Fibroblast of skin of right biceps (primary cell): ENCODE results near the gene INPP4B.
A peak's percentile ranks its signal among the peaks of the same experiment; 100 is the strongest.
"Not testable (repeated sequence)": the region's sequence is repeated elsewhere in the genome, so short reads cannot be mapped to it uniquely, and the experiment has no call there.

ENCODE experiments used
- DNase-seq: peaks from one replicate; pipeline ENCODE4 v3.0.0-alpha.2; 2013

The INPP4B gene

DNA sequence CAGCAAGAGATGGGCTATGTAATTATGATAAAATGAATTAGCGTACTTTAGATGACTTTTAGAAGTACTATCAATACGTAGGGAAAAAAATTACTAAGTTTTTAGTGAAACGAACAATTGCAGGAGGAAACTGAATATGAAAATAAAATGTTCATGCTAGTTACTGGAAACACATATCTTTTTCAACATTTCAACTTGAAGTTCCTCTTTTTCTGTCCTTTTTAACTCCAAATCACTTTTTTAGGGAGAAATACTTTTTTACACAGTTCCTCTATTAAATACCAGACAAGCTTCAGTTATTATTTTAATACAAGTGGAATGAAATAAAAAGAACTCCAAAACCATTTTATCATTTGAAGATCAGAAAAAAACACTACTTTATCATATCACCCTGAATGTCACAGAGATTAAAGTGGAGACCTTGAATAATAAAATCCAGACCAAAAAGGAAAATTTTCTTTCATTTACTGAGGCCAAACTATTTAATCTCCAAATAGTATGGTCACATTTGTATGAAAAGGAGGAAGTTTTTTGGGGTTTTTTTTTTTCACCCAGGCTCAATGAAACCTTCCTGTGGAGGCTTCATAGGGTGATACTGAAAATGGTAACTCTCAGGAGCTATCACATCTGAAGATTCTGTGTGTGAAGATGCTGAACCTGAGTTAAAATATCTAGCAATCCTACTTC, 306.2 kb downstream of the INPP4B start:
- no peak for DNase-seq

DNA sequence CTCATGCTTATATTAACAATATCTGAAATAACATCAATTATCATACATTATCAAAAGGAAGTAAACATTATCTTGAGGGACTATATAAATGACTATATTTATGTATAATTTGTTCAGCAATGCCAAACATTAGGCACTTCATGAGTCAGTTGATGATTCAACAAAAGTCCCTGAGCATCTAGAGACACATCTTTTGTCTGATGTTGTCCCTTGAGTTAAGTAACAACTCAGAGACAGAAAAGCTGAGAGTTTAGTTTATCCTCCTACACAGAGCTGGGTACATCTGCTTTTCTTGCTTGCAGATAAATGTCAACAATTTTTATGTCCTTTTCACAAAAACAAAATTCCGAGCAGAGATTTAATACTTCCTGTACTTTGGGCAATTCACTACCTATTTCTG, 311.1 kb downstream of the INPP4B start:
- peak; percentile 25 for DNase-seq

DNA sequence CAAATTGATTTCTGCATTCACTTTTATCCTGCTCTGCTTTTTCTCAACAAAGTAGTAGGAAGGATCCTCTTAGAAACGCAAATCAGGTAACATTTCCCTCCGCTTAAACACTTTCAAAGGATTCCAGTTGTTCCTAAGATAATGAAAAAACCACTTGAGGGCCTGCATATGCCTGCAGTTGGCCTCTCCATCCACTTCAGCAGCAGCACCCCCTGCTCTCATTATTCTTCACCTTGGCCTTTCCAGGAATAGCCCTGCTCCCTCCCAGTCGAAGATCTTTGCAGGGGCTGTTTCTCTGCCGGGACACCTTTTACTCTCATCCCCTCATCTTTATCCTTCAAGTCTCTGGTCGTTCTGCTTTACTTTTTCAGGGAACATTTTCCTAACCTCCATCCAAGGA, 314.0 kb downstream of the INPP4B start:
- no peak for DNase-seq

DNA sequence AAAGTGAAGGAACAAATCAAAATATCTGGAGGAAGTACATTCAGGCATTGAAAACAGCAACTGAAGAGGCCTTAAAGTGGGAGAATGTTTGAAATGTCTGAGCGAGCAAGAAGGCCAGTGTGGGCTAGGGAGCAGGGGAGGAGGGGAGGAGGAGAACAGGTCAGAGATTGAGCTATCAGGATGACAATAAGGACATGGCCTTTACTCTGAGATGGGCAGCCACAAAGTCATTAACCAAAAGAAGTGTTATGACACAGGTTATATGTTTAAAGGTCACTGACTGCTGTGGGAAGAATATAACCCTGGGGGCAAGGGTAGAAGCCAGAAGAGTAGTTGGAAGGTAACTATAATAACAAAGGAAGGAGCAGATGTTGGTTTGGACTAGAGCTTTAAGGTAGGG, 315.4 kb downstream of the INPP4B start:
- no peak for DNase-seq

DNA sequence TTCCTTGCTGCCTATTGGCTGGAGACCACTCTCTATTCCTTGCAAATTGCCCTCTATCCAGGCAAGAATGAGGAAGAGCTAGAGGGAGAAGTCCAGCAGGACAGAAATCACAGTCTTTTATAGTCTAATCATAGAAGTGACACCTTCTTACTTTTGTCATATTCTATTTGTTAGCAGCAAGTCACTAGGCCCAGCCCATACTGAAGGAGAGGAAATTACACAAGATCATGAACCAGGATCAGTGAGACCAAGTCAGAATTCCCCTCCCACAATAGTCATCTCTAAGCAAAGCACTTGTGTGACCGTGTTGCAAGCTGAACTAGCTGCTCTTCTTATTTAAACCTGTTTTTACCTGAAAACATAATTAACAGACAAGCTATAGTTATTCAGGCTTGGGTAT, 317.7 kb downstream of the INPP4B start:
- DNase-seq, result no peak

DNA sequence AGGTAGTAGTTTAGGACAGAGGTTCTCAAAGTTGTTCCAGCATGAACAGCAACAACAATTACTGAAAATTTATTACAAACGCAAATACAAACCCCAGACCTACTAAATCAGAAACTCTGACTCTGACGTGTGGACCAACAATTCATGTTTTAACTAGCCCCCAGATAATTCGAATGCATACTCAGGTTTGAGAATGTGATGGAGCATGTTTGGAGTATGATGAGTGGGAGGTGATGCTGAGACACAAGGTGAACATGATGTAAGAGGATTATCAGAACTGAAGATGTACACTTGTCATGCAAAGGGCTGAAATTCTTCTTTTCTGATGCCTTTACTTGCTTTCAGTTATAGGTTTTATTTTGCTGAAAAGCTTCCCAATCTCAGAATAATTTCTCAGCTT, 323.0 kb downstream of the INPP4B start:
- DNase-seq, result no peak

DNA sequence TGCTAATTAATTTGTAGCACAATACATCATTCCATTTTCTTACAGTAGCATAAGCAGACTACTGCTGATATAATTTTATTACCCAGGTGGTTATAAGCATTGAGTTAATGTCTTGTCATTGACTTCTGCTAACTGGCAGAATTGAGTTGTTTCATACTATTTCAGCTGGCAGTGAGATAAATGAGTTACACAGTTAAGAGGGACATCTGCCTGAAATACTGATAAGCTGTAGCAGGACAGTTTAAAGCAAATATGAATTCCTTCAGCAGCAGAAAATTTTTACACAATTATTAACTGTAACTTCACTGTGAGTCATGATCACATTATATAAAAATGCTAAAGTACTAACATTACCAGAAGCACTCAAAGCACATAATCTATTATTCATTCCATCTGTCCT, 326.8 kb downstream of the INPP4B start:
- DNase-seq, result peak; percentile 7

DNA sequence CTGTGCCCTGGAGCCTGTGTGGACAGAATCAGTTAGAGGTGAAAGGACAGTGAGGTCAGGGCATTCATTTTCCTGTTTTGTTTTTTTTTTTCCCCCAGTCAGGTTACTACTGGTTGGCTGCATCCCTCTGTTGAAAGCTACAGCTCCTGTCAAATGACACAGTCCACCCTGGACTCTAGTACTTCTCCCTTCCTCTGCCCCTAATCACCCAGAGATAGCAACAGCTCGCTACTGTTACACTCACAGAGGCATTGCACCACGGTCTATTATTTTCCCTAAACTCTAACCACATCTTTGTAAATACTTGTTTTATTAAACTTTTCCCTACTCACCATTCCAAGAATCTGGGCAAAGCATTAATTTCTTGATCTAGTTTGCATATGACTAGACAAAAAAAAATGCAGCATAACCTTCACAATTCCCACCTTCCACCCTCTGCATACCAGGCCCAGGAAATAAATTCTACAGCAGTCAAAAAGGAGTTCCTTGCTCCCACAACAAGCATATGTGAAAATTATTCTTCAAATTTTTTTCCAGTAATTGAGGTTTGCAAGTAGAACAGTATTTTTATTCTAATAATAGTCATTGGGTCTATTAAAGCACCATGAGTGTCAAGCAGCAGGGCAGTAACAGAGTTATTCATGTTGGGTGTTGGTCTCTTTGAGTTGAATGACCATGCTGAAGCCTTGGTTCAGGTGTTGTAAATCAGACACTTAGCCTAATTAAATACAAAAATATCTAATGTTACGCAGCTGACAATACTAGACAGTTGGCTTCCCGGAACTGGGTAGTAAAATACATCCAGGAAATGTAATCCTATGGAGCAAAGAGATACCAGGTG, 329.2 kb downstream of the INPP4B start:
- peak; percentile 78 for DNase-seq

DNA sequence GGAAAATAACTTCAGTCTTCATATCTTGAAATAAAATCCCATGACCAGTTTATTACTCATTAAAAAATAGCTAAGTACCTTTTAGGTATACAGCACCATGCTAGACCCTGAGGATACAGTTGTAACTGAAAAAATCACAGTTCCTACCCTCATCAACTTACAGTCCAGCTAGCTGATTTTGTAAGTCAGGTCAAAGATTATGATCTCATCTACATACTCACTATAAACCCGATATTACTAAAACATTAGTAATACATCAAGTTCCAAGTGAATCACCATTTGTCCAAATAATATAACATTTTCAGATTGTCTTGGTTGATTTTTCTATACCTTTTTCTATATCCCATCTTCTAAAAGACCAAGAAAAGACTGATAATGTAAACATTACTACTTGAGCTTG, 333.9 kb downstream of the INPP4B start:
- peak; percentile 5 for DNase-seq

DNA sequence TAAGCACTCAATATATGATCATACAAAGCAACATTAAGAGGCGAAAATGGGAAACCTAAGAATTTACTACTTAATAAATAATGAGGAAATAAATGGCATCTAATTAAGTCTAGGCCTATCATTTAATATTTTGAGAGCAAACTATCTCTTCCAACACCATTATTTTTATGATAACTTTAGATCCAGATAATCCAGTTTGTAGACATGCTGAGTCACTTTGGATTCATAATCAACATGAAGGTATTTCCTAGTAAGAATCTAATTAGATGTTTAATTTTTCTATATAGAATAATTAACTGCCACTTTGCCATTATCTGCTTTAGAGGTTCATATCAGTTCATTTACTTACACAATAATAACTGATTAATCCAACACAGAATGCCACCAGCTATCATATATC, 336.2 kb downstream of the INPP4B start:
- no peak for DNase-seq

DNA sequence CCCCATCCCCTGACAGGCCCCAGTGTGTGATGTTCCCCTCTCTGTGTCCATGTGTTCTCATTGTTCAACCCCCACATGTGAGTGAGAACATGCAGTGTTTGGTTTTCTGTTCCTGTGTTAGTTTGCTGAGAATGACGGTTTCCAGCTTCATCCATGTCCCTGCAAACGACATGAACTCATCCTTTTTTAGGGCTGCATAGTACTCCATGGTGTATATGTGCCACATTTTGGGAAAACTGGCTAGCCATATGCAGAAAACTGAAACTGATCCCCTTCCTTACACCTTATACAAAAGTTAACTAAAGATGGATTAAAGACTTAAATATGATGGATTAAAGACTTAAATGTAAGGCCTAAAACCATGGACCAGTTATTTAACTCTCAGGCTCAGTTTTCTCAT, 336.7 kb downstream of the INPP4B start:
- not testable (repeated sequence) for DNase-seq

DNA sequence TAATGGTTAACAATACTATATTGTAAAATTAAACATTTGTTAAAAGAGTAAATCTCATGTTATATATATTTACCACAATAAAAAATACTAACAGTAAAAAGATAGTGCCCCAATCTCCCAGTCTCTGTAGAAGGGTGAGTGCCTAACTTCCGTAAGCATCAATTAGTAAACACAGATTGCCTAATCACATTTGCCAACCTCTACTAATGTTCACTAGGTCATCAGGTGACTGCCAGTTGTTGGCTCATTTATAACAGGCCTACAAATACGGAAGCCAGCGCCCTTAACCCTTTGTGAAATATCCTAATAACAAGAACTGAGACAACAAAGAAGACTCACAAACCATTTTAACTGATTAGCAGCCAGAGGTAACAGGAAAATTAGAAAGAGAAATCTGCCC, 345.1 kb downstream of the INPP4B start:
- no peak for DNase-seq

DNA sequence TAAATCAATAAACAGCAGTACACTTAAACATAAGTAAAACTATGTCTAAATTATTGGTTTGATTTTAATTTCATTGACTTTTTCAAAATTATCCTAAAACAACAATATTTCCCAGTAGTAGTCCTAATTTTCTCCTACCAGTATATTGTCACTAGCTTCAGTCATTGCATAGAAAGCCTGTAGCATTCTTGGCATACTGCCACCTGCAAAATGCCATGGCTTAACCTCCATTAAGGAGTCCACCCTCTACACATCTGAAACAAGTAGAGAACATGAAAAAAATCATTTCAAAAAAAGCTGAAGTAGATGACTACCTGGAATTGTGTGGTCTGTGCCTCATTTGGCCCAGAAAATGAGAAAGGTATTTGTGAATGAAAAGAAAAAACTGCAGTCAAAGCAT, 348.5 kb downstream of the INPP4B start:
- DNase-seq, result peak; percentile 24

DNA sequence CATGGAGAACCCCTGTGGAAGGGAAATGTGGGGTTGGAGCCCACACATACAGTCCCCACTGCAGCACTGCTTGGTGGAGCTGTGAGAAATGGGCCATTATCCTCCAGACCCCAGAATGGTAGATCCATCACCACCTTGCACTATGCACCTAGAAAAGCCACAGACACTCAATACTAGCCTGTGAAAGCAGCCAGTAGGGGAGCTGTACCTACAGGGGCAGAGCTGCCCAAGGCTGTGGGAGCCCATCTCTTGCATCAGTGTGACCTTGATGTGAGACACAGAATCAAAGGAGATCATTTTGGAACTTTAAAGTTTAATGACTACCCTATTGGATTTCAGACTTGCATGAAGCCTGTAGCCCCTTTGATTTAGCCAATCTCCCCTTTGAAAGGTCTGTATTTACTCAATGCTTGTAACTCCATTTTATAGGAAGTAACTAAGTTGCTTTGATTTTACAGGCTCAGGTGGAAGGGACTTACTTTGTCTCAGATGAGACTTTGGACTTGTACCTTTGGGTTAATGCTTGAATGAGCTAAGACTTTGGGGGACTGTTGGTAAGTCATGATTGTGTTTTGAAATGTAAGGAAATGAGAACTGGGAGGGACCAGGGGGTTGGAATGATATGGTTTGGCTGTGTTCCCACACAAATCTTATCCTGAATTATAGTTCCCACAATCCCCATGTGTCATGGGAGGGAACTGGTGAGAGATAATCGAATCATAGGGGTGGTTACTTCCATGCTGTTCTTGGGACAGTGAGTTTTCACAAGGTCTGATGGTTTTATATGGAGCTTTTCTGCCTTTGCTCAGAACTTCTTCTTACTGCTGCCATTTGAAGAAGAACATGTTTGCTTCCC, 352.6 kb downstream of the INPP4B start:
- peak; percentile 56 for DNase-seq

DNA sequence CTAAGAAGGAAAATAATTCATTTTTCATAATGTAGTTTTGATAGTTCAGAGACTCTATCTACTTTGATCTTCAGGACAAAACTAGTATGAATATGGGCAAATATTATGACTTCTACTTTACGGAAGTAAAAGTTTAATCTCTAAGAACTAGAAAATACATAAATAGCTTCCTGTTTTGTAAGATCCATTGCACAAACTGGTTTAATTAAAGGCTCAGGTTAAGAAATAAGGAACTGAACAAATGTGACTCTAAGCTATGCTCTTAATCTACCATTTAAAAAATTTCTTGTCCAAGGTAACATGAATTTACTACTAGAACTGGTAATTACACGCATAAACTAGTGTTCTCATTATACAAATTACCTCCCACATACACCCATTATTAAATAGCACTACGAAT, 360.6 kb downstream of the INPP4B start:
- DNase-seq, result no peak

DNA sequence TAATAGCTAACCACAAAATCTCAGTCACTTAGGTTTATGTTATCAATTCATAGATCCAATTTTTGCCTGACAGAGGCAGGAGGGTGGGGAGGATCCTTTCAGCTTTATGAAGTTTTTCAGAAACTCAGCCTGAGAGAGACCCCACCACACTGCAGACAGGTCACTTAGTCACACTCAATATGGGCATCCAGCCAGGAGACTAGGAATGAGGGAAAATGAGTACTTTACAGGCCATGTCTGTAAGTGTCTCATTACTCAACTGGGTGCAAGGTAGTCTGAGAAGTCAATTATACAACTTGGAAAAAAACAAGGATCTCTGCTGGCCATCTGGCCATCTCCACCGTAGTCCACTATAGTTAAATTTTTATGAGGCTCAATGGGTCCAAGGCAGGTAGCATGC, 365.9 kb downstream of the INPP4B start:
- DNase-seq, result peak; percentile 70

DNA sequence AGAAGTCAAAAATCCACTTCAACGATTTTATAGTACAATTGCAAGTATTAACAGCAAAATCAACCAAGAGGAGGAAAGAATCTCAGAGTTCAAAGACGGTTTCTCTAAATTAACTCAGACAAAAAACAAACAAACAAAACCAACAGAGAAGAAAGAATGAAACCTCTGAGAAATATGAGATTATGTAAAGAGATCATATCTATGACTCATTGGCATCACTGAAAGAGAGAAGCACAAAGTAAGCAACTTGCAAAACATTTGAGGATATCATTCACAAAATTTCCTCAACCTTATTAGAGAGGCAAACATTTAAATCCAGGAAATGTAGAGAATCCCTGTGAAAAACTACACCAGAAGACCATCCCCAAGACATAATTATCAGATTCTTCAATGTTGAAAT, 370.4 kb downstream of the INPP4B start:
- DNase-seq, result no peak

DNA sequence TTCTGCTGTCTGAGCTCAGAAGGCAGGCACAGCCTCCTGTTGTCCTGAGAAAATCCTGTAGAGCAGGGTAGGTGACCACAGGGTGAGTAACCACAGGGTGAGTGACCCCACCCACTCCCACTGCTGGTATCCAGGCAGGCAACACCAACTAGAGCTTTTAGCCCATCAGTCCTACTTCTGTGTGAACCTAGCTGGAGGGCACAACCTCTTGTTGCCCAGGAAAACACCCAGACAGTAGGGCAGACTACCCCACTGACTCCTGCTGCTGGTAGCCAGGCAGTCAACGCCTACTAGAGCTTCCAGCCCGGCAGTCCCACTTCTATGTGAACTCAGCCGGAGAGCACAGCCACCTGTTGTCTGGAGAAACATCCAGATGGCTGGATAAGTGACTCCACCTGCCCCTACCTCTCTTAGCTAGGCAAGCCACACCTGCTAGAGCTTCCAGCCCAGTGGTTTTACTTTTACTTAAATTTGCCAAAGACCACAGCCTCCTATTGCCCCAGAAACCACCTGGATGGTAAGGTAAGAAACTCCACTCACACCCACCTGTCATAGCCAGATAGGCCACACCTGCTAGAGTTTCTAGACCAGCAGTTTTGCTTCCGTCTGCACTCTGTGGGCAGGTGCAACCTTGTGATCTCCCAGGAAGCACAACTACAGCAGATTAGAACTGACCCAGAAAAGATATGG, 371.6 kb downstream of the INPP4B start:
- no peak for DNase-seq

DNA sequence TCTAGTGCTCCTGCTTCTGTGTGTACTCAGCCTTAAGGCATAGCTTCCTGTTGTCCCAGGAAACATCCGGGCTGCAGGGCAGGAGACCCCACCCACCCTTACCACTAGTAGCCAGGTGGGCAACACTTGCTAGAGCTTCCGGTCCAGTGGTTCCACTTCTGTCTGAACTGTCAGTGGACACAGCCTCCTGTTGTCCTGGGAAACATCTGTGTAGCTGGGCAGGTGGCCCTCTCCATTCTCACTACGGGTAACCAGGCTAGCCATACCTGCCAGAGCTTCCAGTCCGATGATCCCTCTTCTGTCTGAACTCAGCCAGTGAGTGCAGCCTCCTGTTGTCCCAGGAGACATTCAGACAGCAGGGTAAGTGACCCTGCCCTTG, 372.2 kb downstream of the INPP4B start:
- DNase-seq, result no peak

DNA sequence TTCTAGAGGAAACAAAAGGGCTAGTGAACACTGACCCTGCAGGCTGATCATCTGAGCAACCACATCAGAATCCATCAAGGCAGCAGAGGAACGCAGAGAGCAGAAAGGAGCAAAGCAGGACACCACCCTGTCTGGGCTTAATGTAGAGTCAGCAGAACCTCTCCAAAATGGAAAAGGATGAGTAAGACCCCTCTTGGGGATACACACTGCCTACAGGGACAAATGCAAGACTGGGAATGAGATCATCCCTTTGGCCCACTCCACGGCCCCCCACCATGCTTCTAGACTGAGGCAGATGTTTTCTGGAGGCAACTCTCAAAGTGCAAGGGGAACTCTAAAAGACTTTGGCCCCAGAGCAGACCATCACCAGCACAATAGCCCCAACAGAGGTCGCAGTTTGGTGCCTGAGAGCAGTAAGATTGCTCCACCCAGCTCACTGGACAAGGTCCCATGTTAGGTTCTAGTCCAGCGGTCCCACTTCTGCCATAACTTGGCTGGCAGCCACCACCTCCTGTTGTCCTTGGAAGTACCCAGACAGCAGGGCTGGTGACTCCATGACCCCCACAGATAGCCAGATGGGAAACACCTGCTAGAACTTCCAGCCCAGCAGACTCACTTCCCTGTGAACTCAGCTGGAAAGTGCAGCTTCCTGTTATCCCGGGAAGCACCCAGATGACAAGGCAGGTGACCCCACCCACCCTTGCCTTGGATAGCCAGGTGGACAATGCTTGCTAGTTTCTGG, 372.7 kb downstream of the INPP4B start:
- DNase-seq, result no peak

DNA sequence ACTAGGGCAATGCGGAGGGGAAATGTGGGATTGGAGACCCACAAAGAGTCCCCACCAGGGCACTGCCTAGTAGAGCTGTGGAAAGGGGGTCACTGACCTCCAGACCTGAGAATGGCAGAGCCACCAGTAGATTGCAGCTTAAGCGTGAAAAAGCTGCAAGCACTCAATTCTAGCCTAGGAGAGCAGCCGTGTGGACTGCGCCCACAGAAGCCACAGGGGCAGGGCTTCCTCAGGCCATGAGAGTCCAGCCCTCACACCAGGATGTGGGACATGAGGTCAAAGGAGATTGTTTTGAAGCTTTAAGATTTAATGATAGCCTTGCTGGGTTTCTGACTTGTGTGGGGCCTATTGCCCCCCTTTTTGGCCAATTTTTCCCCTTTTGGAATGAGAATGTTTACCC, 379.0 kb downstream of the INPP4B start:
- no peak for DNase-seq

DNA sequence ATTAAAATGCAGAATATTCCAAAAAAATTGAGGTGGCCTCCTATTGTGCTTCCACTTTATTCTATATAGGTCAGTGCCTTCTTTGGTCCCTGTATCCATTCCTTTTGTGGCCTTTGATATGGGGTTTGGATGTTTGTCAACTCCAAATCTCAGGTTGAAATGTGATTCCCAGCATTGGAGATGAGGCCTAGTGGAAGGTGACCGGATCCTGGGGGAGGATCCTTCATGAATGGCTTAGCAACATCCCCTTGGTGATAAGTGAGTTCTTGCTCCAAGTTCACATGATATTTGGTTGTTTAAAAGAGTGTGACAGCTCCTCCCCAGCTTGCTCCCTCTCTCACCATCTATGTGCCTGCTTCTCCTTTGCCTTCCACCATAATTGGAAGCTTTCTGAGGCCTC, 380.6 kb downstream of the INPP4B start:
- no peak for DNase-seq
